ENCODE data around the gene MAP3K13.

MAP3K13 gene

GRCh38 chr3:185537369-185537970 is 174.5 kb downstream of the MAP3K13 start:
- Histone ChIP-seq H3F3A (ENCODE audit: insufficient read depth, low read length) (no peaks in the 10 kb centered on the region), H3K4me3 (ENCODE audit: low read depth, low read length, poor library complexity, severe bottlenecking) (no peak overlapping the region), H3K4me1 (ENCODE audit: insufficient read depth, low read length, severe bottlenecking) (no peaks in the 10 kb centered on the region), H3K36me3 (ENCODE audit: insufficient read depth, low read length) (no peaks in the 10 kb centered on the region), H3K9me3 (ENCODE audit: low read length) (no peaks in the 10 kb centered on the region), H3K27ac (ENCODE audit: low read depth, low read length, poor library complexity, severe bottlenecking) (no peak overlapping the region), H3K9ac (ENCODE audit: low read length) (no peak overlapping the region), H3K4me2 (ENCODE audit: low read length) (no peak overlapping the region), H3K9me2 (ENCODE audit: low read depth, low read length) (peaks cover 2% of the 10 kb centered on the region; the same call in 1 of the 2 replicates), H4K20me1 (ENCODE audit: insufficient read depth, low read length) (no peaks in the 10 kb centered on the region), H3K27me3 (ENCODE audit: insufficient read depth, low read length) (no peaks in the 10 kb centered on the region; the same call in 1 of the 2 replicates), H2AFZ (ENCODE audit: low read length) (no peak overlapping the region), H3K79me2 (ENCODE audit: insufficient read depth, low read length) (no peaks in the 10 kb centered on the region)
- TF ChIP-seq EZH2 (IDR thresholded peaks at IDR 0.05; ENCODE audit: borderline replicate concordance, low read length) (no peak), CTCF (IDR thresholded peaks at IDR 0.05; ENCODE audit: low read length) (no peak)
